Colonic mucosa (tissue), 4 donors: ENCODE measurements around the gene PAOX. TPM values are rescaled to one million over a fixed set of nuclear protein-coding genes. Genes with fewer than 3 reads are reported as not detected.

ENCODE experiments used
- DNase-seq: peaks from one replicate; pipeline ENCODE4 v3.0.0-alpha.2; 2020
- H3K27ac ChIP-seq: fragments of 200-600 bp; one replicate; pipeline ENCODE4 v1.8.0; 2021
- H3K27me3 ChIP-seq: fragments of 200-600 bp; one replicate; pipeline ENCODE4 v1.8.0; 2021
- H3K36me3 ChIP-seq: fragments of 200-600 bp; one replicate; pipeline ENCODE4 v1.8.0; 2021
- H3K4me1 ChIP-seq: fragments of 200-600 bp; one replicate; pipeline ENCODE4 v1.8.0; 2021; ENCODE audit warnings: mild to moderate bottlenecking
- H3K4me3 ChIP-seq: fragments of 200-600 bp; one replicate; pipeline ENCODE4 v1.8.0; 2021
- H3K9ac ChIP-seq, 2 donors: one replicate each; pipeline ENCODE4 v1.7.0; 2013; ENCODE audit warnings: control low read depth in 2 of 2, low read depth in 2 of 2, low read length in 2 of 2
- H3K9me3 ChIP-seq: fragments of 200-600 bp; one replicate; pipeline ENCODE4 v1.8.0; 2021
- CTCF ChIP-seq: fragments of 200-600 bp; IDR thresholded peaks from one replicate; pipeline ENCODE4 v1.8.0; 2022; ENCODE audit warnings: antibody characterized with exemption, mild to moderate bottlenecking
- intact Hi-C: fragments of 100-400 bp; cut with DNase I; formaldehyde crosslinking; loops from one replicate; pipeline ENCODE4 v1.14.1; 2022
- total RNA-seq, 2 donors: library from RNA; stranded (reverse); fragmentation: NEBNext Ultra II Directional in 1 of 2; extraction: Animal tissue kit (Norgen Biotek cat#: 25700) in 1 of 2; gene quantifications; one replicate each; pipeline ENCODE4 v1.2.1, GENCODE V29; 2021
- donor health status: healthy.
- donor health status: DM: no; HTN: no; CAD: no.
- donor health status: DM: no; HTN: no; CAD: no.

Gene PAOX
- total RNA-seq, 2 donors from 2014 or later, result 3.5 to 5.8 TPM

- Histone ChIP-seq H3K4me3 (no peak overlapping the region), H3K9ac (no peak overlapping the region), H3K36me3 (no peaks in the 10 kb centered on the region), H3K27me3 (no peaks in the 10 kb centered on the region), H3K9me3 (no peaks in the 10 kb centered on the region), H3K4me1 (peaks cover 4% of the 10 kb centered on the region), H3K27ac (no peak overlapping the region)
- DNase-seq, result no peak
- TF ChIP-seq CTCF, result no peak
- intact Hi-C loops, result no loop called here
These were observed 24.3 kb upstream of the PAOX start for GRCh38 chr10:133354672-133355240.

GRCh38 chr10:133355266-133355665 lies 23.8 kb upstream of the PAOX start:
- Histone ChIP-seq H3K9ac (no peak overlapping the region), H3K36me3 (no peaks in the 10 kb centered on the region), H3K9me3 (no peaks in the 10 kb centered on the region), H3K4me3 (no peak overlapping the region), H3K27ac (no peak overlapping the region), H3K27me3 (no peaks in the 10 kb centered on the region), H3K4me1 (peaks cover 7% of the 10 kb centered on the region)
- TF ChIP-seq CTCF, result no peak
- intact Hi-C loops, result no loop called here
- DNase-seq, result no peak

- H3K36me3 ChIP-seq, result no peaks in the 10 kb centered on the region
These were observed 23.1 kb upstream of the PAOX start for GRCh38 chr10:133355991-133356390.

GRCh38 chr10:133356549-133357284 lies 22.3 kb upstream of the PAOX start:
- intact Hi-C loops, result no loop called here

More at GRCh38 chr10:133355991-133356390, 23.1 kb upstream of the PAOX start:
- Histone ChIP-seq H3K9ac (no peak overlapping the region), H3K27ac (no peak overlapping the region), H3K9me3 (no peaks in the 10 kb centered on the region), H3K27me3 (no peaks in the 10 kb centered on the region), H3K4me3 (no peak overlapping the region), H3K4me1 (peaks cover 7% of the 10 kb centered on the region)
- no peak for DNase-seq
- TF ChIP-seq CTCF, result no peak
- intact Hi-C loops, result no loop called here

More at GRCh38 chr10:133356549-133357284, 22.3 kb upstream of the PAOX start:
- no peak overlapping the region for H3K27ac ChIP-seq
- H3K9me3 ChIP-seq, result no peaks in the 10 kb centered on the region
- H3K4me3 ChIP-seq, result peak overlapping the region; percentile 74
- DNase-seq, result no peak
- TF ChIP-seq CTCF, result no peak
- H3K4me1 ChIP-seq, result peaks cover 7% of the 10 kb centered on the region
- H3K9ac ChIP-seq, result peak overlapping the region in 1 of 2 donors; percentile 51
- no peaks in the 10 kb centered on the region for H3K27me3 ChIP-seq
- no peaks in the 10 kb centered on the region for H3K36me3 ChIP-seq
